HL-60/S4 treated with retinoic acid at 250 ng/mL for 4 days and 3 days (cell line): Measurements from ENCODE around the gene CSTF2T.

Source experiments
- in situ Hi-C: fragments of 300-500 bp; cut with MboI; formaldehyde crosslinking; loops from 2 replicates; pipeline ENCODE4 v1.7.0; 2022; ENCODE audit warnings: low sequenced_read_pairs

CSTF2T gene, protein sequence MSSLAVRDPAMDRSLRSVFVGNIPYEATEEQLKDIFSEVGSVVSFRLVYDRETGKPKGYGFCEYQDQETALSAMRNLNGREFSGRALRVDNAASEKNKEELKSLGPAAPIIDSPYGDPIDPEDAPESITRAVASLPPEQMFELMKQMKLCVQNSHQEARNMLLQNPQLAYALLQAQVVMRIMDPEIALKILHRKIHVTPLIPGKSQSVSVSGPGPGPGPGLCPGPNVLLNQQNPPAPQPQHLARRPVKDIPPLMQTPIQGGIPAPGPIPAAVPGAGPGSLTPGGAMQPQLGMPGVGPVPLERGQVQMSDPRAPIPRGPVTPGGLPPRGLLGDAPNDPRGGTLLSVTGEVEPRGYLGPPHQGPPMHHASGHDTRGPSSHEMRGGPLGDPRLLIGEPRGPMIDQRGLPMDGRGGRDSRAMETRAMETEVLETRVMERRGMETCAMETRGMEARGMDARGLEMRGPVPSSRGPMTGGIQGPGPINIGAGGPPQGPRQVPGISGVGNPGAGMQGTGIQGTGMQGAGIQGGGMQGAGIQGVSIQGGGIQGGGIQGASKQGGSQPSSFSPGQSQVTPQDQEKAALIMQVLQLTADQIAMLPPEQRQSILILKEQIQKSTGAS

DNA sequence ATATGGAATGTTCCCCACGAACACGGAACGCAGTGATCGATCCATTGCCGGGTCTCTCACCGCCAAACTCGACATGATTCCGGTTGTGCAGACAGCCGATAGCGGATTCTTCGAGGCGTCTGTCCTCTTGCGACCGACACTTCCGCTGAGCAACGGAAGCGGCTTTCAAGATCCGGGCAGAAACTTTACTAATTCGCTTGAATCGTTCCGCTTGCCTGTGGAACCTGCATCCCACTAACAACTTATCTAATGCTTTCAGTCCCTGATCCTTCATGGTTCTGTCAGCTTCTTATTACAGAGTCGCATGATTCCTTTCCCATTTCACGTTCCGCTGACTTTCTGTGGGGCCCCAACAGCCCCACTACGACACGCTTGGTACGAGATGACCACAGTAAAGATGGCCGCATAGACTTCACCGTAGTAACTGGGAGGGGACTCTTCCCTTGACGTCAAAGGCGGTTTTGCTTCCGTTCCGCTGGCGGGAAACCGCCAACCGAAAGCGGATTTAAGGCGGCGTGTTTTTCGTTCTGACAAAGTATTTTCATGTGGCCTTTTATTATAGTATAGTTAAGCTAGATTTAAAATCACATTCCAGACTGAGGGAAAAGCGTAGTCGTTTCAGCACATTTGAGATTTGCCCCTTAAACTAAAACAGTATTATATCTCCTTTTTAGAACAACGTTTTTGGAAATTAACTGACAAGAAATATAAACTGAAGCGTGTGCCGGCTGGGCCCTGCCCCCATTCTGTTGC, at the start of gene CSTF2T:
Gene CSTF2T, minus strand, starts transcription at position 121 of the 753 bp plus-strand sequence. Its CDS starts 46 bp downstream, at position 75.
- in situ Hi-C loops, result no loop called here

- in situ Hi-C loops, result no loop called here
These were observed 49.6 kb upstream of the CSTF2T start for GRCh38 chr10:51748959-51749358.

GRCh38 chr10:51747216-51747615, 47.8 kb upstream of the CSTF2T start:
- in situ Hi-C loops, result no loop called here

DNA sequence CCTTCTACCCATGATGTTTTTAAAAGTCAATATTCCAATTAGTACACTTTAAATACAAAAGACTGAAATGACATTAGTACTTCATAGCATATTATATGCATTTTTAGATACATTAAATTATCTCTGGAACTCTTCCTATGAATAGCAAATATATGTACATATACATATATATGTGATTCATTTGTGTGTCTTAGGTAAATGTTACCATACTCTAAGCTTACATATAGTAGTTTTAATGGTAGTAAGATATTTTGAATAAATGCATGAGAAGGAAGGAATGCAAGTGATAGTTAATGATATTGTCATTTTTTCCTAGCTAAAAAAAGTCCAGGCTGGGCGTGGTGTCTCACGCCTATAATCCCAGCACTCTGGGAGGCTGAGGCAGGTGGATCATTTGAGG, 46.0 kb upstream of the CSTF2T start:
- in situ Hi-C loops, result no loop called here

DNA sequence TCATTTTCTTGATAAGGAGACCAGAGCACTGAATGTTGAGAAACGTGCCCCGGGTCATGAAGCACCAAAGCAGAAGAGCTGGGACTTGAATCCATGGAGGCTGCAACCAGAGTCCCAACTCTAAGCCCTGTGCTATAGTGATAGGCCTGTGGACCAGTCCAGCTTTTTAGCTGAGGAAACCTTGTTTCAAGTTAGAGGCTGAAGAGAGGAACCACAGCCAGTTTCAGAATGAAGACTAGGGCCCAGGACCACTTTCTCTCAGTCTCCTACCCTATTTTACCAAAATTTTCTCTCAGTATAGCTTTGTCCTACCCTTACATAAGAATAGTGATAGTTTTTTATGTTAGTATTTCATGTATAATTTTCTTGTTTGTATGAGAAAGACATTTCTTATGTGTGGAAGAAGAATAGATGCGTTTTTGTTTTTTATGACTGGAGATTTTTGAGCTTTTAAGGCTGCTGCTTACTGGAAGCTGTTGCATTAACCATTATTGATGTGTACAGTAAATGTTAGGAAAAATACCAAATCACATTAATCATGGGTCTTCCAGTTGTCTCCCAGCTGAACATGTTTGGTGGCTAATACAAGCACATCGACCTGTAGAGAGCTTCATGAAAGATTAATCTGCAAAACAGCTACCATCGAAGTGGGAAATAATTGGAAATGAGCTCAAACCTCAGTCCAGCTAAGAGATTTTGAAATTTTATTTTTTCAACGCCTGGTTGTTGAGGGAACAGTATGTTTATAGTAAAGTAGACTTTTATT, 45.0 kb upstream of the CSTF2T start:
- in situ Hi-C loops, result no loop called here

GRCh38 chr10:51743146-51743545, 43.8 kb upstream of the CSTF2T start:
- in situ Hi-C loops, result no loop called here

DNA sequence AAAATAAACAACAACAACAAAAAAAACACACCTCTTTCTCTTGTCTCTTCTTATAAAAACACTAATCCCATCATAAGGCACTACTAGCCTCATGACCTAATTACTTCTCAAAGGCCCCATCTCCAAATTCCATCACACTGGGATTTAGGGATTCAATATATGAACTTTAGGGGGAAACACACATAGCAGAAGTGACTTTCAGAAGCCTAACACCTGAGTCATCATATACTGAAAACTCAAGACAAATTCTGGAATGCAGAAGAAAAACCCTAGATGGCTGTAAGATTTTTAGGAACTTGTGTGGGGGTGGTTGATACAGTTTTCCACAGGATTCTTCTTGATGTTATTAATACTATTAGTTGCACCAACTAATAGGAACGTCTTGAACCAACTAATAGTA, 33.7 kb upstream of the CSTF2T start:
- in situ Hi-C loops, result no loop called here

DNA sequence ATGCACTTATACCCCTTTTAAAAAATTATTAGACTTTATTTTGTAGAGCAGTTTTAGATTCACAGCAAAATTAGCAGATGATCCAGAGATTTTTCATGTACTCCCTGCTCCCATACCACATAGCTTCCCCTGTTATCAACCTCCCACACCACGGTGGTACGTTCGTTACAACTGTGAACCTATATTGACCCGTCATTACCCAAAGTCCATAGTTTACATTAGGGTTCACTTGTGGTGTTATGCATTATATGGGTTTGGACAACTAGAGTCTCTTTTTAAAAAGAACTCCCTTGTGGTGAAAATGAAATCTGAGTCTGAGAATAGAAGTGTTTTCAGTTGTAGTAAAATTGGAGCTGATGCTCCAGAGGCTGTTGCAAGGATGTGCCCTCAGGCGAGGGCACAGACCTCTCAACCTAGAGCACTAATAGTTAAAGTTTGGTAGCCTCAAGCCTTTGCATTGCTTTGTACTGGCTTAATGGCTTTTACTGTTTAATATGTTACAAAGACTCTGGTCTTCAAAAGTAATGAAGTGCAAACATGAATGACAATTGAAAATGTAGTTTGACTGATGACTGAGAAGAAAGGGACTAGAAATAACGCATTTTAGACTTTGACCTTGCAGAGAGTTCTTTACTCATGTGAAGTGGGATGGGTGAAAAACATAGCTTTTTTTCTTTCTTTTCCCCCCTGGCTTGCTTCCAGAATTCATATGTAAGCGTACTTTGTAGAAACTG, 30.6 kb upstream of the CSTF2T start:
- in situ Hi-C loops, result no loop called here

DNA sequence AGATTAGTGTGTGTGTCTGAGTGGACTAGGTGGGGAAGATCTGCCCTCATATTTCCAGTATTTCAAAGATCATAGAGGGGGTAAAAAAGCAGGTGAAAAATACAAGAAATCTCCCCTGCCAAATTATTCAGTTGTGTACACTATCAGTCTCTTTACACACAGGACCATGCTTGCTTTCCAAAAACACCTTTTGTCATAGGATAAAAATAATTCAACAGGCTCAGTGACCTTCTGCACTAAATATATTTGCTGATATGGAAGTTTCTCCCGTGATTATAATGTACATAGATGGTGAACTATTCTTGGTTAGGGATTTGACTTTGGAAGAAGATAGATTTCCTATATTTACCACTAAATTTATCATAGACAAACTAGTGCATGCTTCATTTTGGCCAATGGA, 24.6 kb upstream of the CSTF2T start:
- in situ Hi-C loops, result no loop called here

- in situ Hi-C loops, result no loop called here
These were observed 19.5 kb upstream of the CSTF2T start for GRCh38 chr10:51718804-51719291.

- in situ Hi-C loops, result no loop called here
These were observed 17.6 kb upstream of the CSTF2T start for GRCh38 chr10:51716981-51717380.

DNA sequence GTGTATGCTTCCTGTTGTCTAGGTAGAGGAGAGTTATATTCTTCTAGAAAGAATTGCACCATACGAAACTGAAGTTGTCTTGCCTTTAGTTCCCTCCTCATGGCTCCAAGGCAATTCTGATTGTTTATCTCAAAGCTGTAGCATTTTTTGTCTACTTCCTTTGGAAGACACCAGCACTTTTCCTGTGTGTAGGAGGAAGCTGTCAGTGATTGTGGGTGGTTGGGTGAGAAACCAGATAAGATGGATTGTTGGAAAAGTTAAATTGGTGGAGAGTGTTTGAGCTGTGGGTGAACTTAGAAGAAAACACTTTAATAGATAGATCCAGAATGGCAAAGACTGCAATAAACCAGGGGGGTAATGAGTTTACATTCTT, 12.1 kb upstream of the CSTF2T start:
- in situ Hi-C loops, result no loop called here

- in situ Hi-C loops, result no loop called here
These were observed 10.1 kb upstream of the CSTF2T start for GRCh38 chr10:51709324-51709972.

GRCh38 chr10:51708609-51709008, 9.2 kb upstream of the CSTF2T start:
- in situ Hi-C loops, result no loop called here

GRCh38 chr10:51707821-51708424, 8.5 kb upstream of the CSTF2T start:
- in situ Hi-C loops, result no loop called here

DNA sequence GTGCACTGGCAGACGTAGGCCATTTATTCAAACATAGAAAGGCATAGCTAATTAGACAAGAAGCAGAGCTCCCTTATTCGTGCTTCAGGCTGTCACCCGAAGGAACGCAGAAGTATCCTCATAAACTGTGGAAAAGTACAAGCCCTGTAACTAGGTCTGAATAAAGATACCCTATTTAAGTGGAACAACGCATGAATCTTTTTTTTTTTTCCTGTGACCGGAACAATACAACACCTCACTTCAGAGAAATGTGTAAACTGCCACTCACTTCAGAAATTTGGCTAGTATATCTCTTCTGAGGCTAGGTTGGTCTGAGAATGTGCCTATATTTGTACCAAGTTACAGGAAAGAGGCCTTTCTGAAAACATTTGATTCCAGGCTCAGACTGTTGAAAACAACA, 8.0 kb upstream of the CSTF2T start:
- in situ Hi-C loops, result no loop called here

- in situ Hi-C loops, result no loop called here
These were observed 6.8 kb upstream of the CSTF2T start for GRCh38 chr10:51706225-51706624.

DNA sequence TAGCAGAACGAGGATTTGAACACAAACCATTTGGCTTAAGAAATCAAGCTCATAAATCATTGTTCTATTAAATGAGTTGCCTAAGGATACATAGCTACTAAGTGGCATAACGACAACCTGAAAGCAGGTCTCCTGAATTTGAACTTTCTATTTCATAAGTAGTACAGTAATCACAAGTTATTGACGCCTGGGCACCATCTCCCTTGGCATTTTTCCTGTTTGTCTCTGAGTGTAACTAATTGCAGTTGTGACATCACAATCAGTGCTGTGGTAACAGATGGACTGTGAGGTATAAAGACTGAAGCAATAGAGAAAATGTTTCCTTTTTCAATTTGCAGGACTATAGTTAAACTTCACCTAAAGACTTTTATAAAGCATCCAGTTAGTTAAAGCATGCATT, 6.4 kb upstream of the CSTF2T start:
- in situ Hi-C loops, result no loop called here

DNA sequence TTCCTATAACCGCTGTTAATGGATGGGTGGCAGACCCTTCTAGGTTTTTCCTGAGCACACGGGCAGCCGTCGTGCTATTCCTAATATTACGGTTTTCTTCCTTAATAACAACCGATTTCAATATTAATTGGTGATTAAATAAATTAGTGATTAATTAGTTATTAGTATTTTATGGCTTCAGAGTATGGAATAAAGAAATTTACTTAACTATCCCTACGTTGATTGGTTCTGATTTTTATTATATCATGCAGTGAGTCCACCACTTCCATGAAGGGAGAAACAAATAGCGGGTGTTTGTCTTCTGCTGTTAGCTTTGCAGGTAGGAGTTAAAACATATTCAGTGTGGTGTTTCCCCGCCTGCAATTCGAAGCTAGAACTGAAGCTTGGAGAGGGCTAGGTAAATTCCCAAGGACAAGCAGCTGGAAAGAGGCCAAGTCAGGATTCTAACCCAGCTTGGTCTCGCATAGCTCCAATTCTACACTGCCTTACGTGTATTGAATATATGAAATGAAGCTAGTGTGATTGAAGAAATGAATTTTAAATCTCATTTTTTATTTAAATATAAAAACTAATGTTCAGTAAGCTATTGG, 928 bp upstream of the CSTF2T start:
- in situ Hi-C loops, result no loop called here
